Esophagus squamous epithelium (tissue), 5 donors: Measurements from ENCODE around the gene SKP1. TPM values are rescaled to one million over a fixed set of nuclear protein-coding genes. Genes with fewer than 3 reads are reported as not detected.

ENCODE experiments used
- DNase-seq: peaks from one replicate; lab custom pipeline; 2025; lab: John Stamatoyannopoulos, UW
- H3K27ac ChIP-seq, 4 donors: fragments of 200-600 bp; sonication (generic); one replicate each; pipeline ENCODE4 v1.5.1; 2016 to 2019; ENCODE audit warnings: mild to moderate bottlenecking in 1 of 4
- H3K27me3 ChIP-seq, 4 donors: fragments of 200-600 bp; sonication (generic); 1 replicate in 3 of 4; 2 replicates in 1 of 4; pipeline versions ENCODE4 v1.5.1 to v1.6.0; 2017 to 2021; ENCODE audit warnings: antibody characterized with exemption in 1 of 4
- H3K36me3 ChIP-seq, 3 donors: fragments of 200-600 bp; sonication (generic); one replicate each; pipeline ENCODE4 v1.5.1; 2016 to 2019
- H3K4me1 ChIP-seq, 3 donors: fragments of 200-600 bp; sonication (generic); one replicate each; pipeline ENCODE4 v1.5.1; 2017 to 2019
- H3K4me3 ChIP-seq, 4 donors: fragments of 200-600 bp; sonication (generic); 1 replicate in 3 of 4; 2 replicates in 1 of 4; pipeline ENCODE4 v1.5.1; 2016 to 2019; ENCODE audit warnings: mild to moderate bottlenecking in 2 of 4, moderate library complexity in 1 of 4
- H3K9me3 ChIP-seq, 3 donors: fragments of 200-600 bp; sonication (generic); one replicate each; pipeline ENCODE4 v1.5.1; 2016 to 2019
- POLR2A ChIP-seq, 4 donors: fragments of 450-650 bp; IDR thresholded peaks; one replicate each; pipeline ENCODE4 v1.6.1; 2017; ENCODE audit warnings: antibody characterized with exemption in 4 of 4, mild to moderate bottlenecking in 4 of 4, moderate library complexity in 3 of 4
- WGBS, 2 donors: methylation state at CpG; one replicate each; pipeline ENCODE4 v1.1.5; 2018; 5-methylcytosine and 5-hydroxymethylcytosine counted together
- intact Hi-C: fragments of 100-400 bp; cut with DNase I; formaldehyde crosslinking; loops from one replicate; pipeline ENCODE4 v1.15.0; 2022
- small RNA-seq, 4 donors: library from RNA; depleted of rRNA; stranded (forward); fragments of <200 nt; gene quantifications; one replicate each; pipeline ENCODE3, GENCODE V24; 2016
- total RNA-seq, 4 donors: library from RNA; depleted of rRNA; stranded (reverse); fragments of >200 nt; gene quantifications; one replicate each; pipeline ENCODE4 v1.1.0, GENCODE V29; 2016
- TF ChIP-seq, protein P1 (sequence below), 6 experiments: fragments of 450-650 bp in 4 of 6; fragments of 200-600 bp in 2 of 6; sonication (generic) in 2 of 6; IDR thresholded peaks; one replicate each; pipeline ENCODE4 v1.5.1; 2016 to 2019; ENCODE audit warnings: antibody characterized with exemption in 6 of 6, mild to moderate bottlenecking in 4 of 6, moderate library complexity in 4 of 6
- donor health status: DM: yes; HTN: yes; CAD: no.

Gene SKP1
- total RNA-seq, 4 donors from 2014 or later = 159 to 260 (median 208) TPM

DNA sequence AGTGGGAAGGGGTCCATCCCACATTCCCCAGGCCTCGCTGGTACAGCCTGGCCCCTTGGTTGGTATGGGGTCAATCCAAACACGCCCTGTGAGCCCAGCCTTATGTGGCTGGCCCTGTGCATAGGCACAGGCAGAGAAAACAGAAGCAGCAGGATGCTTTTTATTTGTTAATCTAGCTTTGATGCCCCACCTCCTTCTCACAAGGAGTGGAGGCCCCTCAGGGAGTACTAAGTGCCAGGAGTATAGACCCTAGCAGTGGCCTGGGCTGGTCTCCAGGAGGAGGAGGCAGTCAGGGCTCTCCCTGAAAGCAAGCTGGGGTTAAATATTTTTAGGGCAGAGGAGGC is 76.8 kb downstream of the SKP1 start:
- no peaks in the 10 kb centered on the region for H3K9me3 ChIP-seq
- TF ChIP-seq, protein P1, sequence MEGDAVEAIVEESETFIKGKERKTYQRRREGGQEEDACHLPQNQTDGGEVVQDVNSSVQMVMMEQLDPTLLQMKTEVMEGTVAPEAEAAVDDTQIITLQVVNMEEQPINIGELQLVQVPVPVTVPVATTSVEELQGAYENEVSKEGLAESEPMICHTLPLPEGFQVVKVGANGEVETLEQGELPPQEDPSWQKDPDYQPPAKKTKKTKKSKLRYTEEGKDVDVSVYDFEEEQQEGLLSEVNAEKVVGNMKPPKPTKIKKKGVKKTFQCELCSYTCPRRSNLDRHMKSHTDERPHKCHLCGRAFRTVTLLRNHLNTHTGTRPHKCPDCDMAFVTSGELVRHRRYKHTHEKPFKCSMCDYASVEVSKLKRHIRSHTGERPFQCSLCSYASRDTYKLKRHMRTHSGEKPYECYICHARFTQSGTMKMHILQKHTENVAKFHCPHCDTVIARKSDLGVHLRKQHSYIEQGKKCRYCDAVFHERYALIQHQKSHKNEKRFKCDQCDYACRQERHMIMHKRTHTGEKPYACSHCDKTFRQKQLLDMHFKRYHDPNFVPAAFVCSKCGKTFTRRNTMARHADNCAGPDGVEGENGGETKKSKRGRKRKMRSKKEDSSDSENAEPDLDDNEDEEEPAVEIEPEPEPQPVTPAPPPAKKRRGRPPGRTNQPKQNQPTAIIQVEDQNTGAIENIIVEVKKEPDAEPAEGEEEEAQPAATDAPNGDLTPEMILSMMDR (IDR thresholded peaks at IDR 0.05) = no peak
- no peak for TF ChIP-seq POLR2A (IDR thresholded peaks at IDR 0.05)
- H3K27ac ChIP-seq = peak overlapping the region in 1 of 4 donors; percentile 16
- H3K27me3 ChIP-seq = peaks cover 0 to 20% (median 0%) of the 10 kb centered on the region in 4 donors
- peaks cover 9 to 26% (median 14%) of the 10 kb centered on the region in 3 donors for H3K4me1 ChIP-seq
- no peak overlapping the region for H3K4me3 ChIP-seq
- no peak for DNase-seq
- intact Hi-C loops = loop anchor here (5.0 to 10.0 kb wide), 2 partner anchors 37 to 55 kb away; no protein-coding TSS in a partner anchor
- WGBS, 2 donors = no CpG with 5 or more reads among the region's 2 CpGs
- H3K36me3 ChIP-seq = no peaks in the 10 kb centered on the region

- intact Hi-C loops = loop anchor here (10.0 kb wide), 1 partner anchor 55 kb away; no protein-coding TSS in a partner anchor
Observed at GRCh38 chr5:134099288-134099872, 77.4 kb downstream of the SKP1 start.

More at GRCh38 chr5:134099288-134099872, 77.4 kb downstream of the SKP1 start:
- no peak for DNase-seq
- Histone ChIP-seq H3K27ac (no peak overlapping the region), H3K9me3 (no peaks in the 10 kb centered on the region), H3K4me3 (no peak overlapping the region), H3K4me1 (peaks cover 9 to 26% (median 14%) of the 10 kb centered on the region in 3 donors), H3K27me3 (peaks cover 0 to 25% (median 0%) of the 10 kb centered on the region in 4 donors), H3K36me3 (no peaks in the 10 kb centered on the region)
- no peak for TF ChIP-seq POLR2A (IDR thresholded peaks at IDR 0.05)
- TF ChIP-seq, protein P1 (IDR thresholded peaks at IDR 0.05) = no peak
- 89 to 90% methylated on average over 8 to 9 of the region's 11 CpGs for WGBS, 2 donors

Small RNAs within 50 kb of the gene (small RNA-seq; reads per million reads assigned to genes)
- 0 reads per million in 4 donors for gene MIR3661

Other genes with a start within 250 kb of the SKP1 start
- gene C5orf15, start 208.3 kb downstream of the SKP1 start, total RNA-seq = 10 to 100 TPM; 16.5 to 38.0 (median 22.0) TPM
- gene VDAC1, start 172.0 kb downstream of the SKP1 start, total RNA-seq = 100 to 1,000 TPM; 151 to 220 (median 188) TPM
- gene TCF7, start 62.3 kb downstream of the SKP1 start, total RNA-seq = 1 to 10 TPM; 1.9 to 7.6 (median 2.8) TPM
- gene PPP2CA, start 49.1 kb upstream of the SKP1 start, total RNA-seq = 100 to 1,000 TPM; 129 to 306 (median 215) TPM
- gene CDKL3, start 190.2 kb upstream of the SKP1 start, total RNA-seq = 1 to 10 TPM in 1 of 4 donors, under 1 TPM in 1, not detected in 2; 0.57 to 6.3 TPM
- gene UBE2B, start 194.6 kb upstream of the SKP1 start, total RNA-seq = 10 to 100 TPM; 20.9 to 50.0 (median 41.7) TPM
- gene CDKN2AIPNL, start 234.9 kb upstream of the SKP1 start, total RNA-seq = 10 to 100 TPM in 3 of 4 donors, 1 to 10 TPM in 1; 6.9 to 28.3 (median 13.2) TPM